Trophoblast cell (in vitro differentiated cells and primary cell): ENCODE measurements around the gene PCBP4.

ENCODE experiments used
- DNase-seq, 2 donors: peaks; one replicate each; pipeline ENCODE4 v3.0.0-alpha.2; 2016
- H2AFZ ChIP-seq: 2 replicates; pipeline ENCODE4 v1.6.1; 2013; ENCODE audit warnings: low read length, moderate library complexity, mild to moderate bottlenecking; ENCODE audit not compliant: insufficient read depth, poor library complexity
- H2AK5ac ChIP-seq: 2 replicates; pipeline ENCODE4 v1.6.1; 2013; ENCODE audit warnings: mild to moderate bottlenecking, low read length
- H2BK120ac ChIP-seq: 2 replicates; pipeline ENCODE4 v1.6.1; 2013; ENCODE audit warnings: low read length, mild to moderate bottlenecking, moderate library complexity; ENCODE audit not compliant: insufficient read depth, poor library complexity
- H2BK12ac ChIP-seq: 2 replicates; pipeline ENCODE4 v1.6.1; 2013; ENCODE audit warnings: mild to moderate bottlenecking, low read length, moderate library complexity
- H2BK5ac ChIP-seq: 2 replicates; pipeline ENCODE4 v1.6.1; 2013; ENCODE audit warnings: low read length, low read depth, moderate library complexity, mild to moderate bottlenecking; ENCODE audit not compliant: poor library complexity
- H3K14ac ChIP-seq: 2 replicates; pipeline ENCODE4 v1.6.1; 2013; ENCODE audit warnings: mild to moderate bottlenecking, low read length
- H3K18ac ChIP-seq: 2 replicates; pipeline ENCODE4 v1.6.1; 2013; ENCODE audit warnings: mild to moderate bottlenecking, low read length
- H3K23ac ChIP-seq: 2 replicates; pipeline ENCODE4 v1.6.1; 2013; ENCODE audit warnings: low read length
- H3K27ac ChIP-seq: 2 replicates; pipeline ENCODE4 v1.5.1; 2013; ENCODE audit warnings: low read depth, mild to moderate bottlenecking, inconsistent platforms, low read length, moderate library complexity
- H3K27me3 ChIP-seq: 2 replicates; pipeline ENCODE4 v1.6.1; 2013; ENCODE audit warnings: inconsistent platforms, mild to moderate bottlenecking, low read length, moderate library complexity; ENCODE audit not compliant: insufficient read depth
- H3K36me3 ChIP-seq, 2 experiments: 1 replicate in 1 of 2; 2 replicates in 1 of 2; pipeline ENCODE4 v1.6.1; 2013; ENCODE audit warnings: low read length in 2 of 2, mild to moderate bottlenecking in 2 of 2, moderate library complexity in 1 of 2; ENCODE audit not compliant: insufficient read depth in 2 of 2, control insufficient read depth in 1 of 2
- H3K4ac ChIP-seq: 2 replicates; pipeline ENCODE4 v1.6.1; 2013; ENCODE audit warnings: low read depth, mild to moderate bottlenecking, low read length, moderate library complexity
- H3K4me1 ChIP-seq, 2 experiments: 1 replicate in 1 of 2; 2 replicates in 1 of 2; pipeline ENCODE4 v1.6.1; 2013; ENCODE audit warnings: low read length in 2 of 2, mild to moderate bottlenecking in 2 of 2, moderate library complexity in 1 of 2; ENCODE audit not compliant: insufficient read depth in 2 of 2, control insufficient read depth in 1 of 2
- H3K4me2 ChIP-seq: 2 replicates; pipeline ENCODE4 v1.6.1; 2013; ENCODE audit warnings: inconsistent platforms, mild to moderate bottlenecking, low read length, moderate library complexity
- H3K4me3 ChIP-seq: 2 replicates; pipeline ENCODE4 v1.5.1; 2013; ENCODE audit warnings: mild to moderate bottlenecking, low read depth, low read length, inconsistent platforms
- H3K79me1 ChIP-seq: one replicate; pipeline ENCODE4 v1.6.1; 2013; ENCODE audit warnings: low read length
- H3K79me2 ChIP-seq: 2 replicates; pipeline ENCODE4 v1.6.1; 2013; ENCODE audit warnings: low read length, mild to moderate bottlenecking; ENCODE audit not compliant: control insufficient read depth, insufficient read depth, poor library complexity
- H3K9ac ChIP-seq: 2 replicates; pipeline ENCODE4 v1.6.1; 2013; ENCODE audit warnings: mild to moderate bottlenecking, low read length
- H3K9me3 ChIP-seq: 2 replicates; pipeline ENCODE4 v1.6.1; 2013; ENCODE audit warnings: low read depth, mild to moderate bottlenecking, control low read depth, inconsistent platforms, low read length; ENCODE audit not compliant: insufficient read depth
- H4K12ac ChIP-seq: 2 replicates; pipeline ENCODE4 v1.6.1; 2013; ENCODE audit warnings: low read depth, mild to moderate bottlenecking, low read length, moderate library complexity
- H4K8ac ChIP-seq: 2 replicates; pipeline ENCODE4 v1.6.1; 2013; ENCODE audit warnings: low read depth, mild to moderate bottlenecking, low read length, moderate library complexity
- H4K91ac ChIP-seq: one replicate; pipeline ENCODE4 v1.6.1; 2013; ENCODE audit warnings: low read depth, mild to moderate bottlenecking, low read length, moderate library complexity
- WGBS: extraction: QIAGEN DNeasy Blood & Tissue Kit; methylation state at CpG from one replicate; pipeline ENCODE4 v1.1.7; 2013; ENCODE audit warnings: missing lambda C conversion rate; ENCODE audit not compliant: insufficient read length, insufficient coverage; ENCODE audit errors: extremely low coverage; 5-methylcytosine and 5-hydroxymethylcytosine counted together

The PCBP4 gene

GRCh38 chr3:51955175-51955892, 11.9 kb downstream of the PCBP4 start, which contains the start of gene GPR62:
Gene GPR62 (plus strand): TSS chr3:51955381. CDS start chr3:51955653, 272 bp downstream.
- H2BK12ac ChIP-seq, result no peak within 1 kb of the TSS
- no peak for DNase-seq
- WGBS, result no CpG with 5 or more reads among the region's 33 CpGs
- H2BK5ac ChIP-seq, result no peak within 1 kb of the TSS
- no peaks in the 10 kb centered on the region for H3K79me2 ChIP-seq
- H3K9ac ChIP-seq, result peak within 1 kb of the TSS; percentile 52
- no peak within 1 kb of the TSS for H3K27ac ChIP-seq
- no peak within 1 kb of the TSS for H2AK5ac ChIP-seq
- H4K12ac ChIP-seq, result no peak within 1 kb of the TSS
- no peak within 1 kb of the TSS for H2BK120ac ChIP-seq
- H3K14ac ChIP-seq, result no peak within 1 kb of the TSS
- peak within 1 kb of the TSS; percentile 52 for H3K4me3 ChIP-seq
- peaks cover 3% of the 10 kb centered on the region for H3K9me3 ChIP-seq
- no peak within 1 kb of the TSS for H3K18ac ChIP-seq
- H3K4ac ChIP-seq, result no peak within 1 kb of the TSS
- H4K8ac ChIP-seq, result peak within 1 kb of the TSS; percentile 40
- no peak within 1 kb of the TSS for H3K23ac ChIP-seq
- peaks cover 28% of the 10 kb centered on the region for H3K27me3 ChIP-seq
- H3K79me1 ChIP-seq, result no peaks in the 10 kb centered on the region
- peaks cover 7 to 17% of the 10 kb centered on the region in 2 experiments for H3K4me1 ChIP-seq
- H3K36me3 ChIP-seq, result peaks cover 16 to 27% of the 10 kb centered on the region in 2 experiments
- no peak within 1 kb of the TSS for H4K91ac ChIP-seq
- peak within 1 kb of the TSS; percentile 4 for H2AFZ ChIP-seq
- peak within 1 kb of the TSS; percentile 84 for H3K4me2 ChIP-seq

- H3K36me3 ChIP-seq, result peaks cover 16 to 21% of the 10 kb centered on the region in 2 experiments
- no peak overlapping the region for H3K4me3 ChIP-seq
- no CpG with 5 or more reads among the region's 1 CpG for WGBS
Measured at GRCh38 chr3:51954713-51955112, 12.5 kb downstream of the PCBP4 start.

GRCh38 chr3:51954105-51954504, 13.1 kb downstream of the PCBP4 start:
- Histone ChIP-seq H3K23ac (no peak overlapping the region), H3K4me2 (no peak overlapping the region), H2AK5ac (no peak overlapping the region), H2BK120ac (no peak overlapping the region), H3K27ac (no peak overlapping the region), H3K79me1 (no peaks in the 10 kb centered on the region), H4K8ac (no peak overlapping the region), H4K91ac (no peak overlapping the region), H3K27me3 (peaks cover 28% of the 10 kb centered on the region), H3K79me2 (no peaks in the 10 kb centered on the region), H3K18ac (no peak overlapping the region), H3K4me1 (peaks cover 7 to 17% of the 10 kb centered on the region in 2 experiments), H3K36me3 (peaks cover 15 to 16% of the 10 kb centered on the region in 2 experiments), H2BK12ac (no peak overlapping the region), H2BK5ac (no peak overlapping the region), H3K9me3 (peaks cover 3% of the 10 kb centered on the region), H4K12ac (no peak overlapping the region), H3K4ac (no peak overlapping the region), H3K14ac (no peak overlapping the region), H3K4me3 (no peak overlapping the region), H3K9ac (no peak overlapping the region), H2AFZ (no peak overlapping the region)
- WGBS, result no CpG with 5 or more reads among the region's 6 CpGs
- no peak for DNase-seq

More at GRCh38 chr3:51954713-51955112, 12.5 kb downstream of the PCBP4 start:
- H3K27ac ChIP-seq, result no peak overlapping the region
- no peak overlapping the region for H2AFZ ChIP-seq
- no peak overlapping the region for H4K12ac ChIP-seq
- no peak overlapping the region for H2BK12ac ChIP-seq
- H3K18ac ChIP-seq, result no peak overlapping the region
- no peak overlapping the region for H3K4me2 ChIP-seq
- no peaks in the 10 kb centered on the region for H3K79me2 ChIP-seq
- H4K8ac ChIP-seq, result no peak overlapping the region
- H3K23ac ChIP-seq, result no peak overlapping the region
- H3K4ac ChIP-seq, result no peak overlapping the region
- DNase-seq, result no peak
- H3K9me3 ChIP-seq, result peaks cover 3% of the 10 kb centered on the region
- H3K14ac ChIP-seq, result no peak overlapping the region
- peaks cover 7 to 17% of the 10 kb centered on the region in 2 experiments for H3K4me1 ChIP-seq
- H2BK5ac ChIP-seq, result no peak overlapping the region
- no peaks in the 10 kb centered on the region for H3K79me1 ChIP-seq
- no peak overlapping the region for H3K9ac ChIP-seq
- H3K27me3 ChIP-seq, result peaks cover 28% of the 10 kb centered on the region
- H4K91ac ChIP-seq, result no peak overlapping the region
- H2BK120ac ChIP-seq, result no peak overlapping the region
- H2AK5ac ChIP-seq, result no peak overlapping the region

GRCh38 chr3:51953445-51953844, 13.8 kb downstream of the PCBP4 start:
- Histone ChIP-seq H3K36me3 (peaks cover 9% of the 10 kb centered on the region in 2 experiments), H3K4me3 (no peak overlapping the region), H4K91ac (no peak overlapping the region), H3K4me2 (no peak overlapping the region), H3K4me1 (peaks cover 7 to 17% of the 10 kb centered on the region in 2 experiments), H3K79me1 (no peaks in the 10 kb centered on the region), H3K9ac (no peak overlapping the region), H4K8ac (no peak overlapping the region), H3K4ac (no peak overlapping the region), H2BK12ac (no peak overlapping the region), H3K14ac (no peak overlapping the region), H3K9me3 (peaks cover 3% of the 10 kb centered on the region), H3K79me2 (no peaks in the 10 kb centered on the region), H3K27me3 (peaks cover 28% of the 10 kb centered on the region), H2BK5ac (no peak overlapping the region), H2BK120ac (no peak overlapping the region), H3K27ac (no peak overlapping the region), H2AFZ (no peak overlapping the region), H3K18ac (no peak overlapping the region), H3K23ac (no peak overlapping the region), H4K12ac (no peak overlapping the region), H2AK5ac (no peak overlapping the region)
- DNase-seq, result peak in 1 of 2 donors; percentile 20
- WGBS, result no CpG with 5 or more reads among the region's 3 CpGs
